GM21737 (cell line): ENCODE measurements around the gene NNMT.

ENCODE experiments used
- ATAC-seq: cut with Tn5 transposase; IDR thresholded peaks from one replicate; pipeline ENCODE4 v1.9.1; 2021; ENCODE audit warnings: mild to moderate bottlenecking, moderate library complexity; ENCODE audit not compliant: unreplicated experiment

Gene NNMT

GRCh38 chr11:114295676-114296604, at the start of gene NNMT:
Gene NNMT, plus strand, starts transcription at chr11:114296399. Its CDS starts 158 bp downstream, at chr11:114296557.
- ATAC-seq: no peak

GRCh38 chr11:114247070-114247789, 49.0 kb upstream of the NNMT start:
- ATAC-seq: no peak

GRCh38 chr11:114250180-114250579, 46.0 kb upstream of the NNMT start:
- no peak for ATAC-seq

- ATAC-seq: no peak
Measured at GRCh38 chr11:114250993-114251814, 45.0 kb upstream of the NNMT start.

GRCh38 chr11:114251815-114252337, 44.3 kb upstream of the NNMT start:
- no peak for ATAC-seq

- no peak for ATAC-seq
Measured at GRCh38 chr11:114252767-114253166, 43.4 kb upstream of the NNMT start.

GRCh38 chr11:114253771-114254170, 42.4 kb upstream of the NNMT start:
- no peak for ATAC-seq

- no peak for ATAC-seq
Measured at GRCh38 chr11:114254571-114255146, 41.5 kb upstream of the NNMT start.

GRCh38 chr11:114255289-114255688, 40.9 kb upstream of the NNMT start:
- no peak for ATAC-seq

GRCh38 chr11:114256176-114256966, 39.8 kb upstream of the NNMT start:
- no peak for ATAC-seq

GRCh38 chr11:114256967-114257286, 39.3 kb upstream of the NNMT start:
- ATAC-seq: no peak

- no peak for ATAC-seq
Measured at GRCh38 chr11:114257621-114258558, 38.3 kb upstream of the NNMT start.

GRCh38 chr11:114258696-114259095, 37.5 kb upstream of the NNMT start:
- no peak for ATAC-seq

GRCh38 chr11:114259124-114259526, 37.1 kb upstream of the NNMT start:
- ATAC-seq: no peak

GRCh38 chr11:114259551-114259983, 36.6 kb upstream of the NNMT start:
- ATAC-seq: no peak

- no peak for ATAC-seq
Measured at GRCh38 chr11:114260077-114260476, 36.1 kb upstream of the NNMT start.

GRCh38 chr11:114260483-114260882, 35.7 kb upstream of the NNMT start:
- ATAC-seq: no peak

GRCh38 chr11:114261791-114262190, 34.4 kb upstream of the NNMT start:
- ATAC-seq: no peak
